Measurements from ENCODE around the gene ARHGAP18.

The ARHGAP18 gene

DNA sequence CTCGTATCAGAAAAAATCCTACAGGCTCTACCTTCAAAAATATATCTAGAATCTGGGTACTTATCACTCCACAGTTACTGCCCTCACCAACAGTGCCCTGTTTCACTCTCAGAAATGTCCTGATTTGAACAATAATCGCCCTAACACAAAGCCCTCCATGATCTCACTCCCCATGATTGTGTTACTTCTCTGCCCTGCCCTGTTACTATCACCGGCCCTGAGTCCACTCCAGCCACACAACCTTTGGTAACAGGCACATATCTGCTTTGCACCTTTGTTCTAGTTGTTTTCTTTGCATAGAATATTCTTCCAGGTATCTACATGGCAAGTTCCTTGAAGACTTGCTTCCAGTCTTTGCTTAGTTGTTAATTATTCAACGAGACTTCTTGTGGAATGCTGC is 142.0 kb downstream of the ARHGAP18 start:
- no peak for DNase-seq

DNA sequence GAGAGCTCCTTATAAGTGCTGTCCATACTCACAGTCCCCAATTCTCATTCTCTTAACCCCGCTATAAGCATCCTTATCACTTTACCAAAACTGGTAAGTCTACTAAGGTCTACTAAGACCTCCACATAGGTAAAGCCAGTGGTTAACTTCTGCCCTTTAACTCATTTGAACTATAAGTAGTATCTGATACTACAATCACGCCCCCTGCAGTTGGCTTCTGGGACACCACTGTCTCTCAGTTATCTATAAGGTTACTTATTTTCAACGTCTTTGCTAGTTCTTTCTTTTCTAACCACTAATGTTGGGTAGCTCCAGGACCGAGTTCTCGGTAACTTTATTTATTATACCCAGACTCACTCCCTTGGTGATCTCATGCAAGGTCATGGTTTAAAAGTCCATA is 142.6 kb downstream of the ARHGAP18 start:
- no peak for DNase-seq

GRCh38 chr6:129565811-129566210 is 144.2 kb downstream of the ARHGAP18 start:
- DNase-seq, result no peak

- no peak for DNase-seq
Observed at GRCh38 chr6:129565366-129565765, 144.6 kb downstream of the ARHGAP18 start.

DNA sequence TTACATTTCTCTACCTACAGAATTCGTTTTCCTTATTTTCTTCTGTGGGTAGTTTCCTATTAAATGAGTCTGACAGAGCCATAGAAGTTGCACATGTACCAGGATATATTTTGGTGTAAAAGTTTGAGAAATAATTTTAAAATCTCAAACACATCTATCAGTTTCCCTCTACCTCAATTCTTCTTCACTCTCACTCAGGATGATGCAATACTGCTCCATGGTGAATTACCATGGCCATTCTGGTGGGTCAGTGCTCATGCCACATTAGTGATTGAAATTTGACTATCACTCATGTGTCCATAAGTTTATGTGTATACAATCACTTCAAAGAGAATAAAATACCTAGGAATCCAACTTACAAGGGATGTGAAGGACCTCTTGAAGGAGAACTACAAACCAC is 151.7 kb downstream of the ARHGAP18 start:
- DNase-seq, result no peak

GRCh38 chr6:129555206-129555832 is 154.7 kb downstream of the ARHGAP18 start:
- DNase-seq, result no peak

- no peak for DNase-seq
Observed at GRCh38 chr6:129552413-129552812, 157.6 kb downstream of the ARHGAP18 start.

DNA sequence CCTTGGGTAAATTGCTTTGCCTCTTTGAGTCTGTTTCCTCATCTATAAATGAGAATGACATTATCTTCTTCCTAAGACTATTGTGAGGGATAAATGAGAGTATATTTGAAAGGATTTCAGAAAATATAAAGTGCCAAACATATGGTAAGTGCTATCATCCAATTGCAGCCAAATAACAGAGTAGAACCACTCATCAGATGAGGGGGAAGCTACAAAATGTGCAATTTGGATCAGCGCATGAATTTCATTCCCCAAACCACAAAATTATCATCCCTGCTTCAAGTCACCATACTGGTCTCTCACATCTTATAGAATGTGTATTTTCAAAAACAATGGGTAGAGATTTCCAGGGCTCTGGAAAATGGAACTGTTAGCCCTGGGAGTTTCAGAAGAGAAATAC is 158.5 kb downstream of the ARHGAP18 start:
- no peak for DNase-seq

GRCh38 chr6:129546702-129547101 is 163.3 kb downstream of the ARHGAP18 start:
- DNase-seq, result no peak

GRCh38 chr6:129544892-129545612 is 164.9 kb downstream of the ARHGAP18 start:
- DNase-seq, result no peak

DNA sequence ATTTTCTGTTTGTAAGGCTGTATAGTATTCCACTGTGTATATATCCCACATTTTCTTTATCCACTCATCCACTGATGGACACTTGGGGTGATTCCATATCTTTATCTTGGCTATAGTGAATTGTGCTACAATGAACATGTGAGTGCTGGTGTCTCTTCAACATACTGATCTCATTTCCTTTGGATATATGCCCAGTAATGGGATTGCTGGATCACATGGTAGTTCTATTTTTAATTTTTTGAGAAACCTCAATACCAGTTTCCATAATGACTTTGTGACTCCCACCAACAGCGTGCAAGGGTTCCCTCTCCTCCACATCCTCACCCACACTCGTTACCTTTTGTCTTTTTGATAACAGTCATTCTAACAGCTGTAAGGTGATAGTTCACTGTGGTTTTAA is 166.0 kb downstream of the ARHGAP18 start:
- DNase-seq, result no peak

DNA sequence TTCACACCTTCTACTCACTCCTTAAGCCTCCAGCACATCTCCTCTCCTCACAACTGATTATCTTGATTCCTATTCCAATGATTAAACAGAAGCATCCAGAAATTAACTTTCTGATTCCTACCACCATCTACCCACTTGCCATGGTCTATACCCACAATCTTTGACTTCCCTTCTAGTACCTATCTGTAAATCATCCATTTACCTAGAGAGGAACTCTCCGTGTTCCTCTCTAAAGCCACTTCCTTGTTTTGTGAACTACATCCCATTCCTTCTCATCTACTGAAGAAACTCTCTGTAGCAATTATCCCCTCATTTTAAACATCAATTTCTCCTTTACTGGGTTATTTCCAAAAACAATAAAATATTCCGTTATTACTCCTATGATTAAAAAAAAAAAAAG is 167.3 kb downstream of the ARHGAP18 start:
- DNase-seq, result no peak

DNA sequence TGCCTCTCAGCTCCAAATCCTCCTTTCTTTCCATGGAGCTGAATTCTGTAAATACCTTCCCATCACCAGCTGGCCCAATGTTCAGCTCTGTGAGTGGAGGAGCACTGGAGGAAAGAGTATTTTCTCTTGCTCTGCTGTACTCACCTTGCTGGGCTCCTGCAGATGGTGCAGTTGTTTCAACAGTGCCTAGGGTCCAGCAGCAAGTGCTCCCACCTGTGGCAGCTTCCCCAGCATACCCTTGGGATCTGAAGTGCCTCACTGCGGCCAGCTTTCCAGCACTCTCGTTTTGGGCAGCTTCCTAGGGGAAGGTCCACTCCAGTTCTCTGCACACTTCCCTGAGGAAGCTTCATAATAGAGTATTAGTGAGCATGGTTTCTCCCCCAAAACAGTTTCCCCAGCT is 170.9 kb downstream of the ARHGAP18 start:
- no peak for DNase-seq

- DNase-seq, result no peak
Observed at GRCh38 chr6:129536271-129536670, 173.7 kb downstream of the ARHGAP18 start.

GRCh38 chr6:129534926-129535325 is 175.1 kb downstream of the ARHGAP18 start:
- no peak for DNase-seq

All from DMS79 treated with DMSO at 0.1 percent for 48 hours (cell line).